ENCODE data around the gene ERCC6L. TPM values are rescaled to one million over a fixed set of nuclear protein-coding genes. Genes with fewer than 3 reads are reported as not detected.

The ERCC6L gene
- total and polyA plus RNA-seq, 4 donors: 0.16 to 0.71 (median 0.30) TPM

- ATAC-seq (ENCODE audit: insufficient read depth, low FRiP score) (no peak), DNase-seq (no peak)
- no peak overlapping the region for H3K27ac ChIP-seq (ENCODE audit: low read depth in 1 of 2, low read length in 1 of 2)
- H3K9me3 ChIP-seq (ENCODE audit: control insufficient read depth in 4 of 4, insufficient read depth in 3 of 4, low read length in 3 of 4): no peaks in the 10 kb centered on the region
- no peak for TF ChIP-seq CTCF (IDR thresholded peaks at IDR 0.05; ENCODE audit: control extremely low read depth, extremely low read depth)
- H3K4me3 ChIP-seq: no peak overlapping the region
- peaks cover 0 to 14% (median 10%) of the 10 kb centered on the region in 3 donors for H3K27me3 ChIP-seq (ENCODE audit: control insufficient read depth in 3 of 3, insufficient read depth in 3 of 3, low read length in 2 of 3)
- peaks cover 0 to 12% (median 2%) of the 10 kb centered on the region in 4 donors for H3K36me3 ChIP-seq (ENCODE audit: control insufficient read depth in 4 of 4, insufficient read depth in 4 of 4, low read length in 4 of 4)
- WGBS, 2 donors: 72 to 83% methylated on average over 7 of the region's 7 CpGs
- H3K4me1 ChIP-seq (ENCODE audit: control insufficient read depth in 5 of 5, insufficient read depth in 5 of 5, low read length in 5 of 5): peaks cover 0 to 1% (median 0%) of the 10 kb centered on the region in 5 donors
- H3K9ac ChIP-seq (ENCODE audit: insufficient read depth in 1 of 2, low read length in 2 of 2): no peak overlapping the region
These were observed 36.8 kb downstream of the ERCC6L start for GRCh38 chrX:72201836-72202536.

- no peak overlapping the region for H3K4me3 ChIP-seq
- peaks cover 0 to 12% (median 5%) of the 10 kb centered on the region in 5 donors for H3K4me1 ChIP-seq (ENCODE audit: control insufficient read depth in 5 of 5, insufficient read depth in 5 of 5, low read length in 5 of 5)
- TF ChIP-seq CTCF (IDR thresholded peaks at IDR 0.05; ENCODE audit: control extremely low read depth, extremely low read depth): no peak
- no peak overlapping the region for H3K9ac ChIP-seq (ENCODE audit: insufficient read depth in 1 of 2, low read length in 2 of 2)
- no peak for DNase-seq
- no peak for ATAC-seq (ENCODE audit: insufficient read depth, low FRiP score)
- no peak overlapping the region for H3K27ac ChIP-seq (ENCODE audit: low read depth in 1 of 2, low read length in 1 of 2)
- H3K9me3 ChIP-seq (ENCODE audit: control insufficient read depth in 4 of 4, insufficient read depth in 3 of 4, low read length in 3 of 4): no peaks in the 10 kb centered on the region
- 81 to 94% methylated on average over 2 of the region's 2 CpGs for WGBS, 2 donors
- H3K27me3 ChIP-seq (ENCODE audit: control insufficient read depth in 3 of 3, insufficient read depth in 3 of 3, low read length in 2 of 3): peaks cover 3 to 10% (median 8%) of the 10 kb centered on the region in 3 donors
- peaks cover 0 to 2% (median 0%) of the 10 kb centered on the region in 4 donors for H3K36me3 ChIP-seq (ENCODE audit: control insufficient read depth in 4 of 4, insufficient read depth in 4 of 4, low read length in 4 of 4)
These were observed 55.9 kb downstream of the ERCC6L start for GRCh38 chrX:72182924-72183323.

GRCh38 chrX:72181178-72182125, 57.4 kb downstream of the ERCC6L start, which contains the start of gene PIN4:
PIN4 (plus strand) TSS chrX:72181757; CDS start chrX:72181786, 29 bp downstream.
- DNase-seq: peak; percentile 96 to 98 (median 98)
- peak within 1 kb of the TSS; percentile 81 to 89 for H3K27ac ChIP-seq (ENCODE audit: low read depth in 1 of 2, low read length in 1 of 2)
- H3K9me3 ChIP-seq (ENCODE audit: control insufficient read depth in 4 of 4, insufficient read depth in 3 of 4, low read length in 3 of 4): no peaks in the 10 kb centered on the region

More at GRCh38 chrX:72181178-72182125, 57.4 kb downstream of the ERCC6L start, which contains the start of gene PIN4:
- no peak for TF ChIP-seq CTCF (IDR thresholded peaks at IDR 0.05; ENCODE audit: control extremely low read depth, extremely low read depth)
- peak; percentile 97 for ATAC-seq (ENCODE audit: insufficient read depth, low FRiP score)
- Histone ChIP-seq H3K36me3 (ENCODE audit: control insufficient read depth in 4 of 4, insufficient read depth in 4 of 4, low read length in 4 of 4) (peaks cover 0 to 2% (median 0%) of the 10 kb centered on the region in 4 donors), H3K27me3 (ENCODE audit: control insufficient read depth in 3 of 3, insufficient read depth in 3 of 3, low read length in 2 of 3) (peaks cover 3 to 8% (median 5%) of the 10 kb centered on the region in 3 donors), H3K4me3 (peak within 1 kb of the TSS; percentile 63), H3K9ac (ENCODE audit: insufficient read depth in 1 of 2, low read length in 2 of 2) (peak within 1 kb of the TSS; percentile 64 to 80), H3K4me1 (ENCODE audit: control insufficient read depth in 5 of 5, insufficient read depth in 5 of 5, low read length in 5 of 5) (peaks cover 0 to 12% (median 5%) of the 10 kb centered on the region in 5 donors)
- 0 to 19% methylated on average over 37 to 46 of the region's 46 CpGs for WGBS, 2 donors
